PC-3 (cell line): ENCODE results near the gene DNAH14. TPM values are rescaled to one million over a fixed set of nuclear protein-coding genes. Genes with fewer than 3 reads are reported as not detected.

ENCODE experiments used
- ATAC-seq: fragments of 200-7000 bp; cut with Tn5 transposase; 2 replicates; pipeline ENCODE4 v1.9.1; 2020; ENCODE audit warnings: mild to moderate bottlenecking, moderate library complexity
- BruUV-seq: library from RNA; stranded (reverse); fragments of 400-500 nt; replicated peaks from 2 replicates; lab custom pipeline; 2021; lab: Mats Ljungman, UMichigan
- CTCF ChIA-PET: fragments of 300-600 bp; sonication (Branson Sonifier 250); formaldehyde crosslinking; loops from one replicate; lab custom pipeline; 2022; ENCODE audit warnings: antibody characterized with exemption; lab: Charles Lee
- POLR2A ChIA-PET: fragments of 300-600 bp; sonication (Branson Sonifier 250); formaldehyde crosslinking; loops from one replicate; lab custom pipeline; 2022; ENCODE audit warnings: antibody characterized with exemption; ENCODE audit not compliant: unreplicated experiment; lab: Charles Lee
- DNase-seq: peaks from one replicate; pipeline ENCODE4 v3.0.0-alpha.2; 2015
- H2AFZ ChIP-seq: fragments of 300-600 bp; sonication (generic); 2 replicates; pipeline ENCODE4 v1.6.0; 2016; ENCODE audit warnings: antibody characterized with exemption, low read length
- H3F3A ChIP-seq: fragments of 300-600 bp; sonication (generic); one replicate; pipeline ENCODE4 v1.6.0; 2017; ENCODE audit warnings: antibody characterized with exemption, low read length, control low read depth, mild to moderate bottlenecking; ENCODE audit not compliant: unreplicated experiment
- H3K27ac ChIP-seq: fragments of 300-600 bp; sonication (generic); 2 replicates; pipeline ENCODE4 v1.5.1; 2016; ENCODE audit warnings: mild to moderate bottlenecking, low read length
- H3K27me3 ChIP-seq: fragments of 300-600 bp; sonication (generic); 2 replicates; pipeline ENCODE4 v1.6.1; 2016; ENCODE audit warnings: low read length, mixed read lengths
- H3K36me3 ChIP-seq: fragments of 300-600 bp; sonication (generic); 2 replicates; pipeline ENCODE4 v1.6.1; 2016; ENCODE audit warnings: low read depth, mixed run types, low read length, mixed read lengths
- H3K4me1 ChIP-seq: fragments of 300-600 bp; sonication (generic); 2 replicates; pipeline ENCODE4 v1.5.1; 2016; ENCODE audit warnings: low read length; ENCODE audit not compliant: insufficient read depth
- H3K4me2 ChIP-seq: fragments of 300-600 bp; sonication (generic); 2 replicates; pipeline ENCODE4 v1.6.0; 2016; ENCODE audit warnings: low read length
- H3K4me3 ChIP-seq: fragments of 300-600 bp; sonication (generic); 2 replicates; pipeline ENCODE4 v1.5.1; 2016; ENCODE audit warnings: mild to moderate bottlenecking, low read length, mixed read lengths
- H3K79me2 ChIP-seq: fragments of 300-600 bp; sonication (generic); 2 replicates; pipeline ENCODE4 v1.6.1; 2017; ENCODE audit warnings: low read length, mixed read lengths
- H3K9ac ChIP-seq: fragments of 300-600 bp; sonication (generic); 2 replicates; pipeline ENCODE4 v1.6.0; 2016; ENCODE audit warnings: mild to moderate bottlenecking, low read length
- H3K9me2 ChIP-seq: fragments of 300-600 bp; sonication (generic); replicated peaks from 2 replicates; pipeline ENCODE4 v1.6.1; 2016; ENCODE audit warnings: mixed run types, low read length, mixed read lengths
- H3K9me3 ChIP-seq: fragments of 300-600 bp; sonication (generic); 2 replicates; pipeline ENCODE4 v1.6.1; 2016; ENCODE audit warnings: low read length, mixed read lengths
- H4K20me1 ChIP-seq: fragments of 300-600 bp; sonication (generic); 2 replicates; pipeline ENCODE4 v1.6.1; 2016; ENCODE audit warnings: low read length, mixed read lengths
- CTCF ChIP-seq: fragments of 300-600 bp; sonication (generic); conservative IDR thresholded peaks from 2 replicates; pipeline ENCODE4 v1.5.1; 2017; ENCODE audit warnings: antibody characterized with exemption, low read depth, mild to moderate bottlenecking, low read length
- EZH2 ChIP-seq: fragments of 300-600 bp; sonication (generic); IDR thresholded peaks from one replicate; pipeline ENCODE4 v1.6.1; 2017; ENCODE audit warnings: antibody characterized with exemption, mild to moderate bottlenecking, low read length; ENCODE audit not compliant: unreplicated experiment
- EZH2phosphoT487 ChIP-seq: fragments of 300-600 bp; sonication (generic); IDR thresholded peaks from 2 replicates; pipeline ENCODE4 v1.6.1; 2018; ENCODE audit warnings: mild to moderate bottlenecking, antibody characterized with exemption, low read length, borderline replicate concordance
- intact Hi-C: fragments of 100-400 bp; cut with micrococcal nuclease; formaldehyde crosslinking; loops from 2 replicates; pipeline ENCODE4 v1.9.0; 2023
- total RNA-seq: library from RNA; depleted of rRNA; stranded (reverse); fragments of >200 nt; gene quantifications from 2 replicates; pipeline ENCODE4 v1.2.3, GENCODE V29; 2014

Gene DNAH14
- total RNA-seq, 1 experiment from 2014 or later = 42.8 TPM

- Histone ChIP-seq H3K9ac (peak overlapping the region; percentile 79), H4K20me1 (no peaks in the 10 kb centered on the region), H3K9me2 (no peaks in the 10 kb centered on the region), H3K4me3 (peak overlapping the region; percentile 81), H3K4me1 (no peaks in the 10 kb centered on the region), H3K9me3 (peaks cover 24% of the 10 kb centered on the region), H3K36me3 (peaks cover 25% of the 10 kb centered on the region), H2AFZ (peak overlapping the region; percentile 97), H3K27ac (peak overlapping the region; percentile 57; the same call in 1 of the 2 replicates), H3K27me3 (no peaks in the 10 kb centered on the region), H3K79me2 (peaks cover 39% of the 10 kb centered on the region), H3F3A (no peaks in the 10 kb centered on the region), H3K4me2 (peak overlapping the region; percentile 93)
- ChIA-PET POLR2A (no interaction called here), CTCF (interaction anchor here (0.6 kb wide), 1 partner anchor 413 kb away, joined by 3 read pairs; no protein-coding TSS in a partner anchor)
- DNase-seq (no peak), ATAC-seq (no peak)
- BruUV-seq = TSS peak; percentile 79
- intact Hi-C loops = loop anchor here (1.0 to 10.0 kb wide), 3 partner anchors 194 to 504 kb away; no protein-coding TSS in a partner anchor
- no peak for TF ChIP-seq EZH2phosphoT487
These were observed 569 bp upstream of the DNAH14 start for GRCh38 chr1:224928906-224929305.

DNA sequence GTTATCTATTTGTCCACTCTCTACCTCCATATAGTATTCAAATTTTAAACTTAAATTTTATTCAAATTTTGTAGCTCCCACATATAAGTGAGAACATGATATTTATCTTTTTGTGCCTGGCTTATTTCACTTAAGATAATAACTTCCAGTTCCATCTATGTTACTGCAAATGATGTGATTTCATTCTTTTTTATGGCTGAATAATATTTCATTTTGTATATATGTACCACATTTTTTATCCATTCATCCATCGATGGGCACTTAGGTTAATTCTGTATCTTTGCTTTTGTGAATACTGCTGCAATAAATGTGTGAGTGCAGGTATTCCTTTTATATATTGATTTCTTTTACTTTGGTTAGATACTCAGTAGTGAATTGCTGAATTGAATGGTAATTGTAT, 2.1 kb downstream of the DNAH14 start:
- Histone ChIP-seq H3K9me2 (no peaks in the 10 kb centered on the region), H3K9me3 (peaks cover 46% of the 10 kb centered on the region), H3K9ac (no peak overlapping the region), H3F3A (no peaks in the 10 kb centered on the region), H3K4me1 (no peaks in the 10 kb centered on the region), H3K4me3 (peak overlapping the region; percentile 32; the same call in 1 of the 2 replicates), H2AFZ (no peak overlapping the region), H3K27ac (no peak overlapping the region), H3K4me2 (no peak overlapping the region; the same call in 1 of the 2 replicates), H3K27me3 (no peaks in the 10 kb centered on the region), H4K20me1 (no peaks in the 10 kb centered on the region), H3K79me2 (peaks cover 63% of the 10 kb centered on the region), H3K36me3 (peaks cover 43% of the 10 kb centered on the region)
- BruUV-seq = no TSS peak
- ATAC-seq = no peak
- no peak for DNase-seq
- POLR2A ChIA-PET = no interaction called here
- CTCF ChIA-PET = interaction anchor here (0.6 kb wide), 1 partner anchor 238 kb away, joined by 3 read pairs; no protein-coding TSS in a partner anchor
- TF ChIP-seq EZH2phosphoT487 (no peak), CTCF (no peak), EZH2 (no peak)
- intact Hi-C loops = loop anchor here (5.0 kb wide), 1 partner anchor 496 kb away; the partner anchor contains the start of gene LBR

DNA sequence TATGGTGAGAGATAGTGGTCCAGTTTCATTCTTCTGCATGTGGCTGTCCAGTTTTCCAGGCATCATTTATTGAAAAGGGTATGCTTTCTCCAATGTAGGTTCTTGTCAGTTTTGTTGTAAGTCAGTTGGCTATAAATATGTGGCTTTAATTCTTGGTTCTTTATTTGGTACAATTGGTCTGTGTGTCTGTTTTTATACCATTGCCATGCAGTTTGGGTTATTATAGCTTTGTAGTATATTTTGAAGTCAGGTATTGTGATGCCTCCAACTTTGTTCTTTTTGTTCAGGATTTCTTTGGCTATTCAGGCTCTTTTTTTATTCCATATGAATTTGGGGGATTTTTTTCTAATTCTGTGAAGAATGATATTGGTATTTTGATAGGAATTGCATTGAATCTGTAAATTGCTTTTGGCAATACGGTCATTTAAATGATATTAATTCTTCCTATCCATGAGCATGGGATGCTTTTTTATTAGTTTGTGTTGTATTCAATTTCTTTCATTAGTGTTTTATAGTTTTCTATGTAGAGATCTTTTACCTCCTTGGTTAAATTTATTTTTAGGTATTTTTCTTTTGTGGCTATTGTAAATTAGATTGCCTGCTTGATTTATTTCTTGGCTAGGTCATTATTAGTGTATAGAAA, 3.3 kb downstream of the DNAH14 start:
- peaks cover 43% of the 10 kb centered on the region for H3K36me3 ChIP-seq
- H3K4me1 ChIP-seq = no peaks in the 10 kb centered on the region
- H3K4me2 ChIP-seq = no peak overlapping the region
- peaks cover 53% of the 10 kb centered on the region for H3K9me3 ChIP-seq
- H3K4me3 ChIP-seq = no peak overlapping the region; the same call in 1 of the 2 replicates
- H2AFZ ChIP-seq = no peak overlapping the region
- H4K20me1 ChIP-seq = no peaks in the 10 kb centered on the region
- no peaks in the 10 kb centered on the region for H3K27me3 ChIP-seq
- DNase-seq (no peak), ATAC-seq (no peak)
- ChIA-PET CTCF (no interaction called here), POLR2A (no interaction called here)
- TF ChIP-seq CTCF (no peak), EZH2phosphoT487 (no peak), EZH2 (no peak)
- intact Hi-C loops = loop anchor here (5.0 kb wide), 1 partner anchor 495 kb away; the partner anchor contains the start of gene LBR
- no peak overlapping the region for H3K9ac ChIP-seq
- H3K79me2 ChIP-seq = peaks cover 64% of the 10 kb centered on the region
- H3K27ac ChIP-seq = no peak overlapping the region
- H3F3A ChIP-seq = no peaks in the 10 kb centered on the region
- BruUV-seq = no TSS peak
- H3K9me2 ChIP-seq = no peaks in the 10 kb centered on the region
